ENCODE data around the gene XBP1.
A peak's percentile ranks its signal among the peaks of the same experiment; 100 is the strongest.

XBP1 gene

DNA sequence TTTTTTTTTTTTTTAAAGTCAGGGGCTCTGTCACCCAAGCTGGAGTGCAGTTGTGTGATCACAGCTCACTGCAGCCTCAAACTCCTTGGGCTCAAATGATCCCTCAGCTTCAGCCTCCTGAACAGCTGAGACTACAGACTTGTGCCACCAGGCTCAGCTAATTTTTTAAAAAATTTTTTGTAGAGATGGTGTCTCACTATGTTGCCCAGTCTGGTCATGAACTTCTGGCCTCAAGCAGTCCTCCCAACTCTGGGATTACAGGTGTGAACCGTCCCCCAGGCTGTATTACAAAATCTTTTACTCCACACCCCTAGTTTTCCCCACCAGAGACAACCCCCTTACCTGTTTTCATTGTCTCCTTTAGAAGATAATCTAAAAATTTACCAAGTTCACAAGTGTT lies 26.0 kb downstream of the XBP1 start:
- H3K4me3 ChIP-seq (replicated peaks in 1 of 2; ENCODE audit: low read depth in 2 of 2, low read length in 2 of 2): no peak overlapping the region

DNA sequence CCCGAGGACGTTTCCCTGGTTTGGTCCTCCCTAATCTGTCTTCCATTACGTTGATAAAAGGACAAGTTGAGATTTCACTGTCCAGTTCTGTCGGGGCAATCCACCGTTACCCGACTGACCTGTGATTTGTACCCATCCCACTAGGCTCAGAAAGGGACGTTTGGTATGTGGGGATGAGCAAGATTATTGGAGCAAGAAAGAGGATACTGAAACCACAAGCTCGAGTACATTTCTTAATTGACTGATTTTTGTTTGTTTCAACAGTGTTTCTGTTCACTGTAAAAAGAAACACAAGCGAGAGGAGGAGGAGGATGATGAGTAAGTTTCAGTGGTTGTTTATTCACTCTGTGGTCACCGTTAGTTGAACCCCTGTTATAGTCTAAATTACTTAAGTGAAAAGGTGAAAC lies 26.9 kb downstream of the XBP1 start:
- peak; percentile 28 to 62 for DNase-seq (ENCODE audit: low read depth in 2 of 2)
- peak overlapping the region; percentile 83 to 85 for H3K4me3 ChIP-seq (replicated peaks in 1 of 2; ENCODE audit: low read depth in 2 of 2, low read length in 2 of 2)
- TF ChIP-seq, protein P1, sequence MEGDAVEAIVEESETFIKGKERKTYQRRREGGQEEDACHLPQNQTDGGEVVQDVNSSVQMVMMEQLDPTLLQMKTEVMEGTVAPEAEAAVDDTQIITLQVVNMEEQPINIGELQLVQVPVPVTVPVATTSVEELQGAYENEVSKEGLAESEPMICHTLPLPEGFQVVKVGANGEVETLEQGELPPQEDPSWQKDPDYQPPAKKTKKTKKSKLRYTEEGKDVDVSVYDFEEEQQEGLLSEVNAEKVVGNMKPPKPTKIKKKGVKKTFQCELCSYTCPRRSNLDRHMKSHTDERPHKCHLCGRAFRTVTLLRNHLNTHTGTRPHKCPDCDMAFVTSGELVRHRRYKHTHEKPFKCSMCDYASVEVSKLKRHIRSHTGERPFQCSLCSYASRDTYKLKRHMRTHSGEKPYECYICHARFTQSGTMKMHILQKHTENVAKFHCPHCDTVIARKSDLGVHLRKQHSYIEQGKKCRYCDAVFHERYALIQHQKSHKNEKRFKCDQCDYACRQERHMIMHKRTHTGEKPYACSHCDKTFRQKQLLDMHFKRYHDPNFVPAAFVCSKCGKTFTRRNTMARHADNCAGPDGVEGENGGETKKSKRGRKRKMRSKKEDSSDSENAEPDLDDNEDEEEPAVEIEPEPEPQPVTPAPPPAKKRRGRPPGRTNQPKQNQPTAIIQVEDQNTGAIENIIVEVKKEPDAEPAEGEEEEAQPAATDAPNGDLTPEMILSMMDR (IDR thresholded peaks at IDR 0.05; ENCODE audit: low read depth, low read length): no peak

More for the DNA sequence above, 26.0 kb downstream of the XBP1 start:
- no peak for DNase-seq (ENCODE audit: low read depth in 2 of 2)
- TF ChIP-seq, protein P1 (IDR thresholded peaks at IDR 0.05; ENCODE audit: low read depth, low read length): no peak

DNA sequence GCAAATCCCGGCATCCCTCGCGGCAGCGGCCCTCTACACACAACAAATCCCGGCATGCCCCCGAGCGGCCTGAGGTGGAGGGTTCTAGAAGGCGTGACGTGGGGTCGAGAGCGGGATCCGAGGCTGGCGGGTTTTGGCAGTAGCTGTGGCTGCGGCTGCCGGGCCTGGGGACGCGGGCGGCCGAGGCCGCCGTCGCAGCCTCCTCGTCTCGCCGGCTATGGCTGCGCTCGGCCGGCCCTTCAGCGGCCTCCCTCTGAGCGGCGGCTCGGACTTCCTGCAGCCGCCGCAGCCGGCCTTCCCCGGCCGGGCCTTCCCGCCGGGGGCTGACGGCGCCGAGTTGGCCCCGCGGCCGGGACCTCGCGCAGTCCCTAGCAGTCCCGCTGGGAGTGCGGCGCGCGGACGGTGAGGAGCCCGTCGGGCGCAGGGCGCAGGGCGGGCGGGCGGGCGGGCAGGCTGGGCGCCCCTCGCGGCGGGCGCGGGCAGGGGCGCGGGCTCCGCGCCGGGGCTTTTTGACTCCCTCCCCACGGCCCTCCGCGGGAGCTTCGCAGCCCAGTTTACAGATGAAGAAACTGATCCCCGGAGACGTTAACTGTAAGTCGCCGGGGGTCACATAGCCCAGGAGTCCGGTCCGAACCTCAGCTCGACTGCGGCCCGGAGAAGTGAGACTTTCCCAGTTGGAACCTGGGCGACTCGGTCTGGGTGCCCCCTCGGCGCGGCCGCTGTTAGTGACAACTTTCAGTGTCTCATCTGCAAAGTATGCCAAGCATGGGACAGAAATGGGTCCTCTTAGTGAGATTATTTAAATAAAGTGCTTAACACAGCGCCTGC lies 27.5 kb downstream of the XBP1 start, which contains the start of gene CCDC117:
Gene CCDC117 (plus strand): TSS at position 63 of the 828 bp plus-strand sequence. CDS start 155 bp downstream, at position 218.
- H3K4me3 ChIP-seq (replicated peaks in 1 of 2; ENCODE audit: low read depth in 2 of 2, low read length in 2 of 2): peak within 1 kb of the TSS; percentile 83 to 85
- TF ChIP-seq, protein P1 (IDR thresholded peaks at IDR 0.05; ENCODE audit: low read depth, low read length): no peak
- DNase-seq (ENCODE audit: low read depth in 2 of 2): peak; percentile 96 to 97

DNA sequence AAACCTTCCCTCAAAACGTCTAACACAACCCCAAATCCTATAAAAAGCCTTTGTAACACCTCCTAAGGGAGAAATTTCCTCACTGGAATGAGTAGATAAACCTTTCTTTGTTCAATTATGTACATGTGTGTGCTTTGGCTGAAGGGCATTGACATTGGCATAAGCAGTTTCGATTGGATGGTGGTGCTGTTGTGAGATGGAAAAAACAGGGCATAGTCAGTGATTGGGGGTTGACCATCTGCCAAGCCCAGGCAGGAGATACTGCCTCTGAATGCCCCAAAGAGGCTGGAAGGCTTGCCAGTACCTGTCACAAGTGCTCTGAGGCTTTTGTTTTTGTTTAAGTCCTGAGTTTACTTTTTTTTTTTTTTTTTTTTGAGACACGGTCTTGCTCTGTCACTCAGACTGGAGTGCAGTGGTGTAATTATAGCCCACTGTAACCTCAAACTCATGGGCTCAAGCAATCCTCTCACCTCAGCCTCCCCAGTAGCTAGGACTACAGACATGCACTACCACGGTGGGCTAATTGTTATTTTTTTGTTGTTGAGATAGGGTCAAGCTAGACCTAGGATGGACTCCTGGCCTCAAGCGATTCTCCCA lies 29.1 kb downstream of the XBP1 start:
- H3K4me3 ChIP-seq (replicated peaks in 1 of 2; ENCODE audit: low read depth in 2 of 2, low read length in 2 of 2): no peak overlapping the region
- no peak for DNase-seq (ENCODE audit: low read depth in 2 of 2)
- TF ChIP-seq, protein P1 (IDR thresholded peaks at IDR 0.05; ENCODE audit: low read depth, low read length): no peak

DNA sequence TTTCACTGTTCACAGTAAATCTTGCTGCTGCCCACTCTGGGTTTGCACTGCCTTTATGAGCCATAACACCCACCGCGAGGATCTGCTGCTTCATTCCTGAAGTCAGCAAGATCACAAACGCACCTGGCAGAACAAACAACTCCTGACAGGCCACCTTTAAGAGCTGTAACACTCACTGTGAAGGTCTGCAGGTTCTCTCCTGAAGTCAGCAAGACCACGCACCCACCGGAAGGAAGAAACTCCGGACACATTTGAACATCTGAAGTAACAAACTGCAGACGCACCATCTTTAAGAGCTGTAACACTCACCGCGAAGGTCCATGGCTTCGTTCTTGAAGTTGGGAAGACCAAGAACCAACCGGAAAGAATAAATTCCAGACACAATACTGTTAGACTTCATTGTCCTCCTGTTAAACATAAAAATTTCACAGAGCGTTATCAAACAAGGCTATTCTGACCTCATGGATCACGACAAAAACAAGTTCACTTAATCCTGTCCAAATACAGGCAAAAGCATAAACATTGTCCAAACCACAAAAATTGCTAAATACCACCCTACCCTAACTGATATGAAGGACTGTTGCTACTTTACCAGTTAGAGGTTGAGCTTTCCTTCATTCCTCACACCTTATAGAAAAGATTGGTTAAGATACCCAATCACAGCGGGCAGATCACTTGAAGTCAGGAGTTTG lies 30.8 kb downstream of the XBP1 start:
- TF ChIP-seq, protein P1 (IDR thresholded peaks at IDR 0.05; ENCODE audit: low read depth, low read length): no peak
- no peak for DNase-seq (ENCODE audit: low read depth in 2 of 2)
- H3K4me3 ChIP-seq (replicated peaks in 1 of 2; ENCODE audit: low read depth in 2 of 2, low read length in 2 of 2): no peak overlapping the region

DNA sequence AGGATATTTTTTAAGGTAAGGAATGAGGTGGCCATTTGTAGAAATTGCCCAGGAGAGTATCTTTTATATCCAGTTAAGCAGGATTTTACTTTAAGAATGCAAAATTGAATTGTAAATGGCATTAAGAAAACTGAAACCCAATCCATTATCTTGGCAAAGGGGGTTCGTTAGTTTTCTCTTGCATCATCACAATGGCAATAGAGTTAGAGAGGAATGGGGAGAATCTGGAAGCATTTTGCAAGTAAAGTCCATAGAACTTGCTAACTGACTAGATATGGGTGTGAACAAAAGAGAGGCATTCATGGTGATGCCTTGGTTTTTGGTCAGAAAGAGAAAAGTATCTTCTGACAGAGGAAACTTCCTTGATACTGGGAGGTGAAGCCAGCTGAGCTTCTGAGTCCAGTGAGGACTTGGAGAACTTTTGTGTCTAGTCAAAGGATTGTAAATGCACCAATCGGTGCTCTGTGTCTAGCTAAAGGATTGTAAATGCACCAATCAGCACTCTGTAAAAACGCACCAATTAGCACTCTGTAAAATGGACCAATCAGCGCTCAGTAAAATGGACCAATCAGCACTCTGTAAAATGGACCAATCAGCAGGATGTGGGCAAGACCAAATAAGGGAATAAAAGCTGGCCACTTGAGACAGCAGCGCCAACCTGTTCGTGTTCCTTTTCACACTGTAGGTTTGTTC lies 31.5 kb downstream of the XBP1 start:
- H3K4me3 ChIP-seq (replicated peaks in 1 of 2; ENCODE audit: low read depth in 2 of 2, low read length in 2 of 2): no peak overlapping the region
- TF ChIP-seq, protein P1 (IDR thresholded peaks at IDR 0.05; ENCODE audit: low read depth, low read length): no peak
- no peak for DNase-seq (ENCODE audit: low read depth in 2 of 2)

All from cardiac fibroblast (primary cell).